RWPE2 (cell line): ENCODE results near the gene ECI1.

Experiments used
- ATAC-seq: fragments of 200-7000 bp; cut with Tn5 transposase; 3 replicates; pipeline ENCODE4 v1.9.1; 2021; ENCODE audit warnings: low read depth
- DNase-seq: peaks from one replicate; pipeline ENCODE4 v3.0.0-alpha.2; 2020; ENCODE audit warnings: low spot score
- H3K27ac ChIP-seq: fragments of 450-650 bp; 2 replicates; pipeline ENCODE4 v1.5.1; 2017; ENCODE audit warnings: mild to moderate bottlenecking; ENCODE audit not compliant: poor library complexity, severe bottlenecking
- H3K27me3 ChIP-seq: fragments of 250-450 bp; sonication (Bioruptor Pico); 2 replicates; pipeline ENCODE4 v1.5.1; 2021; ENCODE audit warnings: mild to moderate bottlenecking, moderate library complexity; ENCODE audit not compliant: insufficient read depth, poor library complexity, severe bottlenecking
- H3K36me3 ChIP-seq: fragments of 250-450 bp; sonication (Bioruptor Pico); 2 replicates; pipeline ENCODE4 v1.5.1; 2020; ENCODE audit warnings: low read depth, mild to moderate bottlenecking, moderate library complexity
- H3K4me1 ChIP-seq: fragments of 250-450 bp; sonication (Bioruptor Pico); 2 replicates; pipeline ENCODE4 v1.5.1; 2021; ENCODE audit warnings: mild to moderate bottlenecking, moderate library complexity; ENCODE audit not compliant: insufficient read depth, poor library complexity, severe bottlenecking
- H3K4me3 ChIP-seq: fragments of 250-450 bp; sonication (Bioruptor Pico); 2 replicates; pipeline ENCODE4 v1.5.1; 2021; ENCODE audit warnings: mild to moderate bottlenecking, moderate library complexity; ENCODE audit not compliant: severe bottlenecking
- H3K9me3 ChIP-seq: fragments of 250-450 bp; sonication (Bioruptor Pico); 2 replicates; pipeline ENCODE4 v1.5.1; 2021; ENCODE audit warnings: mild to moderate bottlenecking, moderate library complexity; ENCODE audit not compliant: severe bottlenecking
- TF ChIP-seq, protein P1 (sequence below): fragments of 450-650 bp; IDR thresholded peaks from one replicate; pipeline ENCODE4 v1.5.1; 2017; ENCODE audit warnings: mild to moderate bottlenecking, moderate library complexity; ENCODE audit not compliant: poor library complexity, severe bottlenecking

The ECI1 gene

DNA sequence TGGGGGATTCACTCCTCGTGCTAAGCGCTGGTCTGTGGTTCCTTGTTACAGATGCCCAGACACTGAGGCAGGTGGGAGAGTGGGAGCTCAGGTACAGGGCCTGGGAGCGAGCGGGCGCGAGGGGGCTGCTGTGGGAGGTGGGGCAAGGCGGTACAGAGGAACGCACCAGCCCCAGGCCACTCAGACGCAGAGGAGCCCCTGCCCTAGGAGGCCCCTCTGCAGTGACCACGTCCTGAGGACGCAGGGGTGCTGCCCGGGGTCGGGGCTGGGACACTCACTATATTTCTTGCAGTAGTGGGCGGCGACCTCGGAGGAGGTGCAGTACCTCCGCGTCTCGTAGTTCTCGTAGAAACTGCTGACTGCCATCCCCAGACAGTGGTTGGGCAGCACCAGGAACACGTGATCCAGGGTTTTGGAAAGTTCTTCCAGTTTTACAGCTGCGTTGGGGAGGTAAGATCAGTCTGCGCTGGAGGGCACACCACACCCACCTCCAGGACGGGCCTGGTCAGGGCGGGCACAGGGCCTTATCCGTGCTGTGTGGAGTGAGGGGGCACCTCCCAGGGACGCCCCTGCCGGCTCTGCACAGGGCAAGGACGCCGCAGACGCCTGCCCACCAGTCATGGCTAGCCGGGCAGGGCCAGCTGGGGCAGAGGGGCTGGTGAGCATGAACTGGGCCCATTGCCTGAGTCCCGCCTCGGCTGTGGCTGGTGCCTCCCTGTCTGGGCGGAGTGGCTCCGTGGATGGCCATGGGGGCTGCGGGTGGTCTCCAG, 32.8 kb upstream of the ECI1 start:
- TF ChIP-seq, protein P1, sequence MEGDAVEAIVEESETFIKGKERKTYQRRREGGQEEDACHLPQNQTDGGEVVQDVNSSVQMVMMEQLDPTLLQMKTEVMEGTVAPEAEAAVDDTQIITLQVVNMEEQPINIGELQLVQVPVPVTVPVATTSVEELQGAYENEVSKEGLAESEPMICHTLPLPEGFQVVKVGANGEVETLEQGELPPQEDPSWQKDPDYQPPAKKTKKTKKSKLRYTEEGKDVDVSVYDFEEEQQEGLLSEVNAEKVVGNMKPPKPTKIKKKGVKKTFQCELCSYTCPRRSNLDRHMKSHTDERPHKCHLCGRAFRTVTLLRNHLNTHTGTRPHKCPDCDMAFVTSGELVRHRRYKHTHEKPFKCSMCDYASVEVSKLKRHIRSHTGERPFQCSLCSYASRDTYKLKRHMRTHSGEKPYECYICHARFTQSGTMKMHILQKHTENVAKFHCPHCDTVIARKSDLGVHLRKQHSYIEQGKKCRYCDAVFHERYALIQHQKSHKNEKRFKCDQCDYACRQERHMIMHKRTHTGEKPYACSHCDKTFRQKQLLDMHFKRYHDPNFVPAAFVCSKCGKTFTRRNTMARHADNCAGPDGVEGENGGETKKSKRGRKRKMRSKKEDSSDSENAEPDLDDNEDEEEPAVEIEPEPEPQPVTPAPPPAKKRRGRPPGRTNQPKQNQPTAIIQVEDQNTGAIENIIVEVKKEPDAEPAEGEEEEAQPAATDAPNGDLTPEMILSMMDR, result no peak
- no peaks in the 10 kb centered on the region for H3K36me3 ChIP-seq
- H3K4me3 ChIP-seq, result no peak overlapping the region
- H3K27me3 ChIP-seq, result no peaks in the 10 kb centered on the region
- no peak overlapping the region for H3K27ac ChIP-seq
- no peak for DNase-seq
- H3K9me3 ChIP-seq, result no peaks in the 10 kb centered on the region
- H3K4me1 ChIP-seq, result no peaks in the 10 kb centered on the region
- no peak for ATAC-seq

DNA sequence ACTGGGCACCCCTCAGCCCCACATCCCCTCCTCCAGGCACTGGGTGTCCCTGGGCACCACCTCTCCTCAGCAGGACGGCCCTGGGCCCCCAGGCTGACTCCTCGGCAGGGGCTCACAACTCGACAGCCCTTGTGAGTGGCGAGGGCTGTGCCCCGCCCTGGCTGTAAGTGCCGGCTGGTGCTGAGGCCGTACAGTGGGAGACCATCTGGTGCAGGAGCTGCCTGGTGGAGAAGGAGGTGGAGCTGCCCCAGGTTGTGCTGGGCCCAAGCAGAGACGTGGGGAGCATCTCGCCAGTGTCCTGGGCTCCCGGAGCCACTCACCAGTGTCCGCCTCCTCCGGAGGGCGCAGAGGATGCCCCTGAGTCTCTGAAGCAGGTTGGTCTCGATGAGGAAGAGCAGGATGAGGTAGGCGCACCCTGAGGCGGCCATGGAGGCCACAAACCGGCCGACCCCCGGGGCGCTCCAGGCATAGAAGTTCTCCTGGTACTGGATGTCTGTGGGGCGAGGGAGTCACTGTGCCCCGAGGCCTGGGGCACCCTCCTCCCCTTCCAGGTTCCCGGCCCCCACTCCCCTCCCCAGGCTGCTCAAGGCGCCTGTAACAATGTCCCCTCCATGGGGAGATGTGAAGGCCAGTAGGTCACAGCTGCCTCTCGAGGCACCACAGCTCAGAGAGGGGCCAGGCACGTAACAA, 31.6 kb upstream of the ECI1 start:
- no peak overlapping the region for H3K4me3 ChIP-seq
- no peak for DNase-seq
- no peak for ATAC-seq
- no peak overlapping the region for H3K27ac ChIP-seq
- H3K4me1 ChIP-seq, result no peaks in the 10 kb centered on the region
- no peaks in the 10 kb centered on the region for H3K36me3 ChIP-seq
- TF ChIP-seq, protein P1, result no peak
- no peaks in the 10 kb centered on the region for H3K27me3 ChIP-seq
- no peaks in the 10 kb centered on the region for H3K9me3 ChIP-seq

DNA sequence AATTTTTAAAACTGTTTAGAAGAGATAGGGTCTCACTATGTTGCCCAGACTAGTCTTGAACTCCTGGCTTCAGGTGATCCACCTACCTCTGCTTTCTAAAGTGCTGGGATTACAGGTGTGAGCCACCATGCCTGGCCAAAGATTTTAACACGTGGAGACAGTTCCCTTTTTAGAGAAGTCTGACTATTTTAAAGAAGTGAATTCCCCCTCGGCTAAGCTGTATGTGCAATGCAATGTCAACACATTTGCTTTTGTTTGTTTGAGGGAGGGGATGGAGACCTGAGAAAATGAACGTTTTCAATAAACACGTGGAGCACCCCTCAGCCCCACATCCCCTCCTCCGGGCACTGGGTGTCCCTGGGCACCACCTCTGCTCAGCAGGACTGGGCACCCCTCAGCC, 30.9 kb upstream of the ECI1 start:
- H3K4me1 ChIP-seq, result no peaks in the 10 kb centered on the region
- DNase-seq (no peak), ATAC-seq (no peak)
- H3K27ac ChIP-seq, result no peak overlapping the region
- TF ChIP-seq, protein P1, result no peak
- no peaks in the 10 kb centered on the region for H3K27me3 ChIP-seq
- no peaks in the 10 kb centered on the region for H3K36me3 ChIP-seq
- no peak overlapping the region for H3K4me3 ChIP-seq
- H3K9me3 ChIP-seq, result no peaks in the 10 kb centered on the region

DNA sequence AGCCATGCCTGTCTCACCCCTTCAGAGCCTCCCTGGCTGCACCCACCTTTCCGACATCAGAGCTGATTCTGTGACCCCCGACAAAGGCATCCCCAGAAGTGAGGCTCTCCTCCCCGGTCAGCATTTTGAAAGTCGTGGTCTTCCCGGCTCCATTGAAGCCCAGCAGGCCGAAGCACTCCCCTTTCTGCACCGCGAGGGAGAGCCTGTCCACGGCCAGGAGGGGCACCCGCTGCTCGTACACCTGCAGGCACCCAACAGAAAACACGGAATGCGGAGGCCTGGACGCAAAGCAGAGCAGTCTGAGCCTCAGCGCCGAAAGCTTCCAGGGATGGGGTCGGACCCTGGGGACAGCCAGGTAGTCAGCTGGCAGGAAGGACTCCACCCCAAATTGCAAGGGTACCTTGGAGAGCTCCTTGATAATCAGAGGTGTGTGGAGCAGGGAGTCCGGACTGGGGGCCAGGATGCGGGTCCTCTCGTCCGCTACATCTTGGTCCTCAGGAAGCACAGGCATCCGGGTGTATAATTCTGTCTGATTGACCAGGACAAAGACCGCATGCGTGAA, 29.7 kb upstream of the ECI1 start:
- Histone ChIP-seq H3K27ac (no peak overlapping the region), H3K4me3 (no peak overlapping the region), H3K36me3 (no peaks in the 10 kb centered on the region), H3K4me1 (no peaks in the 10 kb centered on the region), H3K27me3 (no peaks in the 10 kb centered on the region), H3K9me3 (no peaks in the 10 kb centered on the region)
- ATAC-seq, result no peak
- no peak for DNase-seq
- TF ChIP-seq, protein P1, result no peak
